K562 (cell line): ENCODE results near the gene NME2. TPM values are rescaled to one million over a fixed set of nuclear protein-coding genes. Genes with fewer than 3 reads are reported as not detected.

ENCODE experiments used
- ATAC-seq: fragments of 200-7000 bp; cut with Tn5 transposase; 3 replicates; pipeline ENCODE4 v1.9.1; 2020; ENCODE audit warnings: moderate library complexity
- BruUV-seq: library from RNA; stranded (reverse); fragments of 400-500 nt; replicated peaks from 2 replicates; lab custom pipeline; 2021; lab: Mats Ljungman, UMichigan
- CTCF ChIA-PET: fragments of 300-600 bp; formaldehyde crosslinking; extraction: SDS; loops from one replicate; lab custom pipeline; 2021; ENCODE audit warnings: low intra/inter-chr PET ratio; lab: Yijun Ruan, JAX
- POLR2A ChIA-PET: fragments of 300-600, 350-650 bp; sonication (Branson Sonifier 250); formaldehyde crosslinking; extraction: SDS; loops from one replicate; lab custom pipeline; 2021; ENCODE audit warnings: antibody characterized with exemption, inconsistent platforms; lab: Yijun Ruan, JAX
- DNase-seq, 4 experiments: peaks; one replicate each; pipeline versions ENCODE4 v3.0.0 to v3.0.0-alpha.2; 2011 to 2018; ENCODE audit warnings: low spot score in 3 of 4, mixed read lengths in 3 of 4; ENCODE audit errors: extremely low read depth in 1 of 4
- FAIRE-seq: peaks from 2 replicates; lab custom pipeline; 2011; peaks lifted over from hg19 to GRCh38; lab: Jason Lieb, UNC
- H2AFZ ChIP-seq: 2 replicates; pipeline ENCODE4 v1.6.0; 2011; ENCODE audit warnings: low read depth, low read length, control low read depth, inconsistent platforms
- H3K27ac ChIP-seq: fragments of 200-600 bp; 3 replicates; pipeline ENCODE4 v1.8.0; 2011; ENCODE audit warnings: low read depth, mild to moderate bottlenecking, control low read depth, inconsistent platforms, low read length, moderate library complexity, mixed read lengths; ENCODE audit errors: extremely low read depth
- H3K27me3 ChIP-seq, 2 experiments: fragments of 300-600 bp in 1 of 2; 2 replicates in 1 of 2; 3 replicates in 1 of 2; pipeline versions ENCODE4 v1.6.0 to v1.8.0; 2011; ENCODE audit warnings: inconsistent platforms in 2 of 2, low read length in 2 of 2, mild to moderate bottlenecking in 1 of 2, mixed read lengths in 1 of 2, moderate library complexity in 1 of 2; ENCODE audit not compliant: control insufficient read depth in 2 of 2, insufficient read depth in 2 of 2
- H3K36me3 ChIP-seq: fragments of 300-600 bp; 3 replicates; pipeline ENCODE4 v1.8.0; 2011; ENCODE audit warnings: mild to moderate bottlenecking, low read length, inconsistent platforms; ENCODE audit not compliant: control insufficient read depth, insufficient read depth
- H3K4me1 ChIP-seq, 2 experiments: fragments of 200-600 bp in 1 of 2; replicated peaks in 1 of 2; 2 replicates in 1 of 2; 3 replicates in 1 of 2; pipeline versions ENCODE4 v1.5.1 to v1.8.0; 2011; ENCODE audit warnings: inconsistent platforms in 2 of 2, low read length in 2 of 2, mild to moderate bottlenecking in 1 of 2, mixed read lengths in 1 of 2, moderate library complexity in 1 of 2; ENCODE audit not compliant: control insufficient read depth in 2 of 2, insufficient read depth in 2 of 2
- H3K4me2 ChIP-seq: 2 replicates; pipeline ENCODE4 v1.6.1; 2011; ENCODE audit warnings: low read length, control low read depth, inconsistent platforms, mixed read lengths; ENCODE audit not compliant: insufficient read depth
- H3K4me3 ChIP-seq: fragments of 200-600 bp; sonication (generic), shearing (Covaris generic); 2 replicates; pipeline ENCODE4 v1.5.1; 2016; ENCODE audit warnings: control low read depth, inconsistent platforms
- H3K79me2 ChIP-seq: fragments of 200-600 bp; 3 replicates; pipeline ENCODE4 v1.8.0; 2011; ENCODE audit warnings: low read length, inconsistent platforms; ENCODE audit not compliant: control insufficient read depth, insufficient read depth
- H3K9ac ChIP-seq, 2 experiments: 2 replicates each; pipeline versions ENCODE4 v1.6.0 to v1.6.1; 2011; ENCODE audit warnings: low read depth in 2 of 2, low read length in 2 of 2, control low read depth in 1 of 2, inconsistent platforms in 1 of 2, mild to moderate bottlenecking in 1 of 2, mixed read lengths in 1 of 2; ENCODE audit not compliant: insufficient read depth in 1 of 2
- H3K9me1 ChIP-seq: one replicate; pipeline ENCODE4 v1.6.0; 2011; ENCODE audit warnings: inconsistent platforms, mild to moderate bottlenecking, low read length, moderate library complexity; ENCODE audit not compliant: control insufficient read depth, insufficient read depth
- H3K9me3 ChIP-seq: replicated peaks from 2 replicates; pipeline ENCODE4 v1.5.1; 2011; ENCODE audit warnings: low read depth, low read length, inconsistent platforms; ENCODE audit not compliant: control insufficient read depth, insufficient read depth
- H4K20me1 ChIP-seq: replicated peaks from 2 replicates; pipeline ENCODE4 v1.6.1; 2011; ENCODE audit warnings: low read length, inconsistent platforms, mixed read lengths; ENCODE audit not compliant: control insufficient read depth, insufficient read depth
- ARNT ChIP-seq, 2 experiments: fragments of 450-650 bp; IDR thresholded peaks; 2 replicates each; pipeline ENCODE4 v1.6.1; 2016; ENCODE audit warnings: mild to moderate bottlenecking in 1 of 2
- DNMT1 ChIP-seq: fragments of 450-650 bp; IDR thresholded peaks from 2 replicates; pipeline ENCODE4 v1.6.1; 2016; ENCODE audit warnings: antibody characterized with exemption, mild to moderate bottlenecking
- GTF2E2 ChIP-seq: fragments of 200-800 bp; sonication (Bioruptor generic); IDR thresholded peaks from 2 replicates; pipeline ENCODE4 v1.6.1; 2016; ENCODE audit warnings: missing genetic modification characterization, missing compliant biosample characterization
- KLF6 ChIP-seq: fragments of 250-450 bp; sonication (Bioruptor Pico); IDR thresholded peaks from 2 replicates; pipeline ENCODE4 v1.4.0; 2020; ENCODE audit warnings: mild to moderate bottlenecking, moderate library complexity, borderline replicate concordance
- NEUROD1 ChIP-seq: fragments of 150-350 bp; IDR thresholded peaks from 2 replicates; pipeline ENCODE4 v1.6.1; 2014; ENCODE audit warnings: borderline replicate concordance, low read length, low read depth; ENCODE audit not compliant: partially characterized antibody
- POLR3G ChIP-seq: IDR thresholded peaks from 2 replicates; pipeline ENCODE4 v1.6.1; 2011; ENCODE audit not compliant: insufficient read length, insufficient replicate concordance; ENCODE audit errors: extremely low read depth
- ZNF408 ChIP-seq: fragments of 250-450 bp; sonication (Bioruptor Pico); IDR thresholded peaks from 2 replicates; pipeline ENCODE4 v1.4.0; 2020; ENCODE audit warnings: low read depth, mild to moderate bottlenecking, moderate library complexity
- ZNF695 ChIP-seq: fragments of 450-650 bp; formaldehyde crosslinking; IDR thresholded peaks from 2 replicates; pipeline ENCODE4 v1.4.0; 2020; ENCODE audit warnings: mild to moderate bottlenecking, moderate library complexity
- WGBS: fragments of 100-300 bp; shearing (Covaris generic); methylation state at CpG from one replicate; pipeline ENCODE4 v1.1.6; 2016; ENCODE audit warnings: low coverage, mixed read lengths; ENCODE audit not compliant: insufficient coverage; ENCODE audit errors: missing lambda C conversion rate; 5-methylcytosine and 5-hydroxymethylcytosine counted together
- in situ Hi-C: fragments of 300-500 bp; cut with MboI; formaldehyde crosslinking; loops from 4 replicates; pipeline ENCODE4 v1.15.0; 2018; ENCODE audit warnings: inconsistent platforms, mixed read lengths
- intact Hi-C: fragments of 100-400 bp; cut with micrococcal nuclease; formaldehyde crosslinking; loops from 2 replicates; pipeline ENCODE4 v1.14.2; 2022
- polyA plus RNA-seq, 8 experiments: library from polyadenylated mRNA; depleted of rRNA in 4 of 8; stranded (reverse) in 5 of 8; unstranded in 3 of 8; fragments of >200 nt; fragmentation: Nextera tagmentation in 2 of 8; fragmentation: Illumina TruSeq in 1 of 8; extraction: Ambion mirVana in 2 of 8; extraction: Trizol in 1 of 8; gene quantifications; 2 replicates each; pipeline versions ENCODE4 v1.2.1 to v1.2.3, GENCODE V29; 2011 to 2014; ENCODE audit warnings: inconsistent platforms in 1 of 8, missing spikeins in 1 of 8
- total RNA-seq, 7 experiments: library from RNA; depleted of rRNA in 6 of 7; stranded (reverse); fragments of >200 nt in 6 of 7; fragmentation: Illumina TruSeq in 2 of 7; extraction: Trizol in 2 of 7; gene quantifications; 2 replicates each; pipeline versions ENCODE4 v1.2.1 to v1.2.3, GENCODE V29; 2011 to 2021; ENCODE audit warnings: low replicate concordance in 1 of 7
- TF ChIP-seq, protein P1 (sequence below): IDR thresholded peaks from 2 replicates; pipeline ENCODE4 v1.6.1; 2011; ENCODE audit not compliant: insufficient read length; ENCODE audit errors: extremely low read depth
- TF ChIP-seq, protein P2 (sequence below): fragments of 450-650 bp; IDR thresholded peaks from 2 replicates; pipeline ENCODE4 v1.6.1; 2016; ENCODE audit warnings: low read depth, mild to moderate bottlenecking, moderate library complexity
- TF ChIP-seq, protein P3 (sequence below): sonication (generic); formaldehyde crosslinking; IDR thresholded peaks from 2 replicates; pipeline ENCODE4 v1.8.0; 2022; ENCODE audit warnings: missing genetic modification reagents, mild to moderate bottlenecking, moderate library complexity, borderline replicate concordance

NME2 gene
- total and polyA plus RNA-seq, 9 of the 15 experiments (the other 6 are each of a cell fraction or from before 2014, with no cell fraction given): 684 to 1,202 (median 924) TPM

DNA sequence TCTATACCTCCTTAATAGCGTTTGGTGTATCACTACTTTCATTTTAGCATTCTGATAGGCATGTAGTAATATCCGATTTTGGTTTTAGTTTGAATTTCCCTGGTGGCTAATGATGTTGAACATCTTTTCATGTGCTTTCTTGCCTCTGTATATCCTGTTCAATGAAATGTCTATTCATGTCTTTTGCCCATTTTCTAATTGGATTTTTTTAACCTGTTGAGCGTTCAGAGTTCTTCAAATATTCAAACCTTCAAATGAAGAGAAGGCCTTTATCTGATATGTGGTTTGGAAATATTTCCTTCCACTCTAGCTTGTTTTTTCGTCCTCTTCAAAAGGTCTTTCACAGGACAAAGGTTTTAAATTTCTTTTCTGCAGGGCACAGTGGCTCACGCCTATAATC is 15.3 kb upstream of the NME2 start:
- H3K4me1 ChIP-seq: peaks cover 10 to 15% of the 10 kb centered on the region in 2 experiments; a peak in 4 of 5 replicates
- intact Hi-C loops: loop anchor here (5.0 kb wide), 2 partner anchors 94 to 299 kb away; no protein-coding TSS in a partner anchor
- BruUV-seq: no TSS peak

More for the DNA sequence above, 15.3 kb upstream of the NME2 start:
- ChIA-PET POLR2A (no interaction called here), CTCF (no interaction called here)
- no peaks in the 10 kb centered on the region for H3K27me3 ChIP-seq
- TF ChIP-seq NEUROD1 (no peak), GTF2E2 (no peak), ARNT (IDR thresholded peaks at IDR 0.05) (no peak), ZNF695 (CRISPR knock-in tag) (no peak), DNMT1 (no peak), KLF6 (CRISPR knock-in tag) (no peak), ZNF408 (CRISPR knock-in tag) (no peak), POLR3G (no peak)
- TF ChIP-seq, protein P1, sequence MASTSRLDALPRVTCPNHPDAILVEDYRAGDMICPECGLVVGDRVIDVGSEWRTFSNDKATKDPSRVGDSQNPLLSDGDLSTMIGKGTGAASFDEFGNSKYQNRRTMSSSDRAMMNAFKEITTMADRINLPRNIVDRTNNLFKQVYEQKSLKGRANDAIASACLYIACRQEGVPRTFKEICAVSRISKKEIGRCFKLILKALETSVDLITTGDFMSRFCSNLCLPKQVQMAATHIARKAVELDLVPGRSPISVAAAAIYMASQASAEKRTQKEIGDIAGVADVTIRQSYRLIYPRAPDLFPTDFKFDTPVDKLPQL: no peak
- TF ChIP-seq, protein P2, sequence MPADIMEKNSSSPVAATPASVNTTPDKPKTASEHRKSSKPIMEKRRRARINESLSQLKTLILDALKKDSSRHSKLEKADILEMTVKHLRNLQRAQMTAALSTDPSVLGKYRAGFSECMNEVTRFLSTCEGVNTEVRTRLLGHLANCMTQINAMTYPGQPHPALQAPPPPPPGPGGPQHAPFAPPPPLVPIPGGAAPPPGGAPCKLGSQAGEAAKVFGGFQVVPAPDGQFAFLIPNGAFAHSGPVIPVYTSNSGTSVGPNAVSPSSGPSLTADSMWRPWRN: no peak
- TF ChIP-seq, protein P3, sequence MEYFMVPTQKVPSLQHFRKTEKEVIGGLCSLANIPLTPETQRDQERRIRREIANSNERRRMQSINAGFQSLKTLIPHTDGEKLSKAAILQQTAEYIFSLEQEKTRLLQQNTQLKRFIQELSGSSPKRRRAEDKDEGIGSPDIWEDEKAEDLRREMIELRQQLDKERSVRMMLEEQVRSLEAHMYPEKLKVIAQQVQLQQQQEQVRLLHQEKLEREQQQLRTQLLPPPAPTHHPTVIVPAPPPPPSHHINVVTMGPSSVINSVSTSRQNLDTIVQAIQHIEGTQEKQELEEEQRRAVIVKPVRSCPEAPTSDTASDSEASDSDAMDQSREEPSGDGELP: no peak
- peaks cover 11% of the 10 kb centered on the region for H3K36me3 ChIP-seq
- FAIRE-seq (no peak), DNase-seq (no peak), ATAC-seq (no peak)
- in situ Hi-C loops: loop anchor here (10.0 kb wide), 1 partner anchor 286 kb away; the partner anchor contains the start of gene TOB1
- H3K4me2 ChIP-seq: no peak overlapping the region
- H3K4me3 ChIP-seq: no peak overlapping the region
- peaks cover 26% of the 10 kb centered on the region for H3K79me2 ChIP-seq
- H3K27ac ChIP-seq: no peak overlapping the region
- no peak overlapping the region; the same call in 1 of the 2 replicates for H2AFZ ChIP-seq
- H3K9me1 ChIP-seq: no peaks in the 10 kb centered on the region
- no peaks in the 10 kb centered on the region for H4K20me1 ChIP-seq
- WGBS: 61% methylated on average over 5 of the region's 5 CpGs
- no peak overlapping the region for H3K9ac ChIP-seq
- H3K9me3 ChIP-seq: no peaks in the 10 kb centered on the region
